ENCODE data around the gene CFH.
"Not testable (repeated sequence)": the region's sequence is repeated elsewhere in the genome, so short reads cannot be mapped to it uniquely, and the experiment has no call there.

CFH gene

GRCh38 chr1:196765019-196765740 lies 113.3 kb downstream of the CFH start:
- DNase-seq (ENCODE audit: low read depth in 2 of 2) = not testable (repeated sequence)

GRCh38 chr1:196769823-196770222 lies 118.0 kb downstream of the CFH start:
- not testable (repeated sequence) for DNase-seq (ENCODE audit: low read depth in 2 of 2)

- DNase-seq (ENCODE audit: low read depth in 2 of 2) = no peak
These were observed 121.9 kb downstream of the CFH start for GRCh38 chr1:196773713-196774112.

GRCh38 chr1:196774175-196774574 lies 122.3 kb downstream of the CFH start:
- no peak for DNase-seq (ENCODE audit: low read depth in 2 of 2)

GRCh38 chr1:196774603-196775002 lies 122.8 kb downstream of the CFH start, which contains the start of gene CFHR3:
Gene CFHR3, plus strand, starts transcription at chr1:196774840. Its CDS starts 47 bp downstream, at chr1:196774887.
- DNase-seq (ENCODE audit: low read depth in 2 of 2) = no peak

- no peak for DNase-seq (ENCODE audit: low read depth in 2 of 2)
These were observed 125.8 kb downstream of the CFH start for GRCh38 chr1:196777603-196778002.

GRCh38 chr1:196779093-196779492 lies 127.2 kb downstream of the CFH start:
- no peak for DNase-seq (ENCODE audit: low read depth in 2 of 2)

GRCh38 chr1:196791252-196791651 lies 139.4 kb downstream of the CFH start:
- DNase-seq (ENCODE audit: low read depth in 2 of 2) = not testable (repeated sequence)

GRCh38 chr1:196794103-196794502 lies 142.3 kb downstream of the CFH start:
- DNase-seq (ENCODE audit: low read depth in 2 of 2) = not testable (repeated sequence)

Measured in stimulated activated CD4-positive, alpha-beta T cell treated with anti-CD3 and anti-CD28 coated beads, Interleukin-12 subunit alpha, Interleukin-12 subunit beta, amount 100 ng/mL, for 24 hours (primary cell).